ENCODE data around the gene TNXB.
A peak's percentile ranks its signal among the peaks of the same experiment; 100 is the strongest.

TNXB gene

DNA sequence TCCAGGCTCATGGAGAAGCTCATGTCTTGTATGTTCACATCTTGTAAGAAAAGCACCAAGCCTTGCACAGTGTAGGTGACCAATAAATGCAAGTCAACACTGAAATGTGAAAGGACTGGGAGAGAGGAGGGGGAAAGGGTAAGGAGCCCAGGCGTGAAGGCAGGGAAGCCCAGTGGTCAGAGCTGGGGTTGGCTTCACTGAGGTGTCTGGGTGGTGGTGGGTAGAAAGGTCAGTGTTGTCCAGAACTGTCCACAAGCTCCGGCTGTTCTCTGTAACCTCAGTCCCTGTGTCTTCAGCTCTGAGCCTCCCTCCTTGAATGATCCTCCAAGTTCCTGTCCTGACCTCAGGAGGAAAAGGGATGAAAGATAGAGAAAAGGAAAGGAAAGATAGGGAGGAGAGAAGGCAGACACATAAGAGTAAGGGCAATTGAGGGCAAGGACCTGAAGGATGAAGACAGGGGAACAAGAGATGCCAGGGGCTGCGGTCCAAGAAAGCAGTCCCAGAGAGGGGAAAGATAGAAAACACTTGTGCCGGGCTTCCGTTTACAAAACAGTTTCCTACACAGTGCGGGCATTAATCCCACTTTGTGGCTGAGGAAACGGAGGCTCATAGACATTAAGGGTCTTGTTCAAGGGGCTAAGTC lies 2.4 kb upstream of the TNXB start:
- no peak overlapping the region for H2BK15ac ChIP-seq (ENCODE audit: low read depth, poor library complexity, severe bottlenecking)
- no peak overlapping the region for H3K4me2 ChIP-seq (ENCODE audit: low read length, poor library complexity, severe bottlenecking)
- WGBS: 98% methylated on average over 7 of the region's 7 CpGs
- H3K9me3 ChIP-seq (ENCODE audit: control insufficient read depth, low read length): no peaks in the 10 kb centered on the region
- no peak overlapping the region for H3K14ac ChIP-seq (ENCODE audit: low read length in 2 of 2)
- H4K8ac ChIP-seq (ENCODE audit: low read length): no peak overlapping the region
- peak overlapping the region in 1 of 2 experiments; percentile 2 for H3K4me3 ChIP-seq (ENCODE audit: insufficient read depth in 1 of 2, low read depth in 1 of 2, low read length in 2 of 2)
- H3K18ac ChIP-seq (ENCODE audit: low read depth in 1 of 2, low read length in 2 of 2): no peak overlapping the region
- peaks cover 0 to 44% of the 10 kb centered on the region in 2 experiments for H3K27me3 ChIP-seq (ENCODE audit: control insufficient read depth in 1 of 2, insufficient read depth in 1 of 2, low read length in 2 of 2)
- no peak for DNase-seq
- H3K27ac ChIP-seq (ENCODE audit: low read length, poor library complexity, severe bottlenecking): no peak overlapping the region
- H3K23ac ChIP-seq (ENCODE audit: low read length in 2 of 2): no peak overlapping the region
- peaks cover 15% of the 10 kb centered on the region for H3K4me1 ChIP-seq (ENCODE audit: control insufficient read depth, insufficient read depth, low read depth, low read length)
- H3K36me3 ChIP-seq (ENCODE audit: control insufficient read depth in 1 of 2, insufficient read depth in 2 of 2, low read depth in 1 of 2, low read length in 2 of 2): peaks cover 18 to 29% of the 10 kb centered on the region in 2 experiments
- no peak overlapping the region for H2BK5ac ChIP-seq (ENCODE audit: low read depth, low read length, poor library complexity, severe bottlenecking)
- no peak overlapping the region for H2AFZ ChIP-seq (ENCODE audit: low read depth, low read length)
- no peak overlapping the region for H2BK12ac ChIP-seq (ENCODE audit: low read length in 2 of 2)
- H3K9ac ChIP-seq (ENCODE audit: low read length): peak overlapping the region; percentile 87
- no peak overlapping the region for H3K4ac ChIP-seq (ENCODE audit: low read depth in 1 of 2, low read length in 2 of 2)
- H2AK5ac ChIP-seq (ENCODE audit: low read length, severe bottlenecking): no peak overlapping the region
- H4K91ac ChIP-seq (ENCODE audit: low read length): no peak overlapping the region
- H2BK120ac ChIP-seq (ENCODE audit: low read depth, low read length): no peak overlapping the region
- H3K79me1 ChIP-seq (replicated peaks; ENCODE audit: low read length, poor library complexity, severe bottlenecking): peaks cover 3% of the 10 kb centered on the region

DNA sequence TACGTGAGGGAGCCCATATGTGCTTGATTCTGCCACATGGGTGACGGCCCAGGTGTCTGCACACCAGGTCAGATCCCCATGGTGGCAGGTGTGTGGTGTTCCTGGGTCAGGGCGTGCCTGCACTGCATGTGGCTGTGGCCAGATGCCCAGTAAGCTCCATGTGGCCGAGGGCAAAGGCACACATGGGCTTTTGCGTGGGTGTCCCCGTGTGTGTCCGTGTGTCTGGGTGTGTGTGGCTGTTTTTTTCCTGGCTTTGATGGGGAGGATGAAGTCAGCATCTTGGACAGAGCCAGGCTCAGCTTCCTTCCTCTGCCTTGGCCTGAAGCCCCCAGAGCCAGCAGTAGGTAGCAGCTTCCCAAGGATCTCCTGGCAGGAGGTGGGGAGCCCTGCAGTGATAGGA lies 1.5 kb upstream of the TNXB start:
- Histone ChIP-seq H3K79me1 (replicated peaks; ENCODE audit: low read length, poor library complexity, severe bottlenecking) (no peaks in the 10 kb centered on the region), H3K36me3 (ENCODE audit: control insufficient read depth in 1 of 2, insufficient read depth in 2 of 2, low read depth in 1 of 2, low read length in 2 of 2) (peaks cover 14 to 21% of the 10 kb centered on the region in 2 experiments), H3K4me1 (ENCODE audit: control insufficient read depth, insufficient read depth, low read depth, low read length) (peaks cover 15% of the 10 kb centered on the region), H3K18ac (ENCODE audit: low read depth in 1 of 2, low read length in 2 of 2) (no peak overlapping the region), H4K8ac (ENCODE audit: low read length) (no peak overlapping the region), H2BK120ac (ENCODE audit: low read depth, low read length) (no peak overlapping the region), H3K14ac (ENCODE audit: low read length in 2 of 2) (no peak overlapping the region), H3K4ac (ENCODE audit: low read depth in 1 of 2, low read length in 2 of 2) (peak overlapping the region in 1 of 2 experiments; percentile 37), H2AFZ (ENCODE audit: low read depth, low read length) (no peak overlapping the region), H3K9ac (ENCODE audit: low read length) (peak overlapping the region; percentile 87), H2BK12ac (ENCODE audit: low read length in 2 of 2) (peak overlapping the region in 1 of 2 experiments; percentile 11), H3K23ac (ENCODE audit: low read length in 2 of 2) (no peak overlapping the region), H3K27me3 (ENCODE audit: control insufficient read depth in 1 of 2, insufficient read depth in 1 of 2, low read length in 2 of 2) (peaks cover 0 to 50% of the 10 kb centered on the region in 2 experiments), H3K4me3 (ENCODE audit: insufficient read depth in 1 of 2, low read depth in 1 of 2, low read length in 2 of 2) (peak overlapping the region in 1 of 2 experiments; percentile 98), H2BK15ac (ENCODE audit: low read depth, poor library complexity, severe bottlenecking) (no peak overlapping the region), H3K9me3 (ENCODE audit: control insufficient read depth, low read length) (no peaks in the 10 kb centered on the region), H2BK5ac (ENCODE audit: low read depth, low read length, poor library complexity, severe bottlenecking) (no peak overlapping the region), H2AK5ac (ENCODE audit: low read length, severe bottlenecking) (no peak overlapping the region), H3K4me2 (ENCODE audit: low read length, poor library complexity, severe bottlenecking) (no peak overlapping the region), H4K91ac (ENCODE audit: low read length) (peak overlapping the region; percentile 75), H3K27ac (ENCODE audit: low read length, poor library complexity, severe bottlenecking) (no peak overlapping the region)
- DNase-seq: no peak
- WGBS: 87% methylated on average over 7 of the region's 7 CpGs

GRCh38 chr6:32109765-32110160 lies 625 bp upstream of the TNXB start:
- peak overlapping the region; percentile 87 for H3K9ac ChIP-seq (ENCODE audit: low read length)
- H2BK5ac ChIP-seq (ENCODE audit: low read depth, low read length, poor library complexity, severe bottlenecking): no peak overlapping the region
- H3K23ac ChIP-seq (ENCODE audit: low read length in 2 of 2): no peak overlapping the region
- H2AFZ ChIP-seq (ENCODE audit: low read depth, low read length): no peak overlapping the region
- H3K4me3 ChIP-seq (ENCODE audit: insufficient read depth in 1 of 2, low read depth in 1 of 2, low read length in 2 of 2): peak overlapping the region in 1 of 2 experiments; percentile 98
- H4K91ac ChIP-seq (ENCODE audit: low read length): no peak overlapping the region
- no peak overlapping the region for H4K8ac ChIP-seq (ENCODE audit: low read length)
- H3K14ac ChIP-seq (ENCODE audit: low read length in 2 of 2): no peak overlapping the region
- no peaks in the 10 kb centered on the region for H3K79me1 ChIP-seq (replicated peaks; ENCODE audit: low read length, poor library complexity, severe bottlenecking)
- WGBS: 74% methylated on average over 6 of the region's 6 CpGs
- peaks cover 0 to 56% of the 10 kb centered on the region in 2 experiments for H3K27me3 ChIP-seq (ENCODE audit: control insufficient read depth in 1 of 2, insufficient read depth in 1 of 2, low read length in 2 of 2)
- no peak overlapping the region for H2BK15ac ChIP-seq (ENCODE audit: low read depth, poor library complexity, severe bottlenecking)
- H3K4me2 ChIP-seq (ENCODE audit: low read length, poor library complexity, severe bottlenecking): no peak overlapping the region
- peaks cover 12% of the 10 kb centered on the region for H3K4me1 ChIP-seq (ENCODE audit: control insufficient read depth, insufficient read depth, low read depth, low read length)
- no peak overlapping the region for H2BK12ac ChIP-seq (ENCODE audit: low read length in 2 of 2)
- no peak for DNase-seq
- no peak overlapping the region for H3K4ac ChIP-seq (ENCODE audit: low read depth in 1 of 2, low read length in 2 of 2)
- no peaks in the 10 kb centered on the region for H3K9me3 ChIP-seq (ENCODE audit: control insufficient read depth, low read length)
- H3K36me3 ChIP-seq (ENCODE audit: control insufficient read depth in 1 of 2, insufficient read depth in 2 of 2, low read depth in 1 of 2, low read length in 2 of 2): peaks cover 16 to 18% of the 10 kb centered on the region in 2 experiments
- no peak overlapping the region for H2AK5ac ChIP-seq (ENCODE audit: low read length, severe bottlenecking)
- no peak overlapping the region for H2BK120ac ChIP-seq (ENCODE audit: low read depth, low read length)
- H3K18ac ChIP-seq (ENCODE audit: low read depth in 1 of 2, low read length in 2 of 2): peak overlapping the region in 1 of 2 experiments; percentile 28
- no peak overlapping the region for H3K27ac ChIP-seq (ENCODE audit: low read length, poor library complexity, severe bottlenecking)

DNA sequence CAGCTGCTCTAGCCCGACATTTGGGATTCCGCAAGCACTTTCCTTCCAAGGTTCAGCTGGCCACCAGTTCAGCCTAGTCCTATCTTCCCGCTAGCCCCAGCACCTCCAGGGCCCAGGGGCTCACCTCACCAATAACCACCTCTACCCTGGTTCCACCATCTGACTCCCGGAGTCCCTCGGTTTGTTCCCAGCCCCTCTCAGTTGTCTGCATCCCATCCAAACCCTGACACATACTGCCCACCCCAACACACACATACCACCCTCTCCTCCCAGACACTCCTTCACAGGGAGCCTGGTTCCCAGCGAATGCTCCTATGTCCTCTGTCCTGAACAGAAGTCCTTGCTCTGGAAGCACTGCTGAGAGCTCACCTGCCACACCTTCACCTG lies 418 bp downstream of the TNXB start:
- Histone ChIP-seq H3K27me3 (ENCODE audit: control insufficient read depth in 1 of 2, insufficient read depth in 1 of 2, low read length in 2 of 2) (peaks cover 0 to 66% of the 10 kb centered on the region in 2 experiments), H3K4me2 (ENCODE audit: low read length, poor library complexity, severe bottlenecking) (no peak overlapping the region), H4K8ac (ENCODE audit: low read length) (peak overlapping the region; percentile 54), H4K91ac (ENCODE audit: low read length) (peak overlapping the region; percentile 66), H2AFZ (ENCODE audit: low read depth, low read length) (no peak overlapping the region), H3K9me3 (ENCODE audit: control insufficient read depth, low read length) (no peaks in the 10 kb centered on the region), H3K4me3 (ENCODE audit: insufficient read depth in 1 of 2, low read depth in 1 of 2, low read length in 2 of 2) (peak overlapping the region in 1 of 2 experiments; percentile 98), H3K79me1 (replicated peaks; ENCODE audit: low read length, poor library complexity, severe bottlenecking) (no peaks in the 10 kb centered on the region), H3K14ac (ENCODE audit: low read length in 2 of 2) (no peak overlapping the region), H2AK5ac (ENCODE audit: low read length, severe bottlenecking) (no peak overlapping the region), H3K9ac (ENCODE audit: low read length) (peak overlapping the region; percentile 97), H2BK5ac (ENCODE audit: low read depth, low read length, poor library complexity, severe bottlenecking) (no peak overlapping the region), H2BK120ac (ENCODE audit: low read depth, low read length) (no peak overlapping the region), H3K36me3 (ENCODE audit: control insufficient read depth in 1 of 2, insufficient read depth in 2 of 2, low read depth in 1 of 2, low read length in 2 of 2) (peaks cover 11 to 26% of the 10 kb centered on the region in 2 experiments), H2BK15ac (ENCODE audit: low read depth, poor library complexity, severe bottlenecking) (peak overlapping the region; percentile 33), H3K27ac (ENCODE audit: low read length, poor library complexity, severe bottlenecking) (no peak overlapping the region), H3K23ac (ENCODE audit: low read length in 2 of 2) (no peak overlapping the region), H2BK12ac (ENCODE audit: low read length in 2 of 2) (peak overlapping the region; percentile 56 to 90), H3K4ac (ENCODE audit: low read depth in 1 of 2, low read length in 2 of 2) (peak overlapping the region; percentile 42 to 75), H3K18ac (ENCODE audit: low read depth in 1 of 2, low read length in 2 of 2) (peak overlapping the region; percentile 37 to 56), H3K4me1 (ENCODE audit: control insufficient read depth, insufficient read depth, low read depth, low read length) (peaks cover 9% of the 10 kb centered on the region)
- DNase-seq: no peak
- WGBS: 64% methylated on average over 6 of the region's 6 CpGs

All from mesenchymal stem cell (in vitro differentiated cells and primary cell).